Cardiac septum (tissue), 1 donor: ENCODE measurements around the gene LYRM4. TPM values are rescaled to one million over a fixed set of nuclear protein-coding genes. Genes with fewer than 3 reads are reported as not detected.

Source experiments
- DNase-seq: peaks from one replicate; pipeline ENCODE4 v3.0.0-alpha.2; 2020; ENCODE audit warnings: low spot score
- intact Hi-C: fragments of 100-400 bp; cut with DNase I; formaldehyde crosslinking; loops from one replicate; pipeline ENCODE4 v1.14.0; 2022
- total RNA-seq: library from RNA; stranded (reverse); fragmentation: NEBNext Ultra II Directional; extraction: Animal tissue kit (Norgen Biotek cat#: 25700); gene quantifications from one replicate; pipeline ENCODE4 v1.2.1, GENCODE V29; 2021
- donor health status: DM: no; HTN: no; CAD: no.

The LYRM4 gene
- total RNA-seq, 1 donor from 2014 or later = 21.1 TPM

GRCh38 chr6:5190507-5190906 lies 70.2 kb downstream of the LYRM4 start:
- no peak for DNase-seq
- intact Hi-C loops = no loop called here

- DNase-seq = no peak
- intact Hi-C loops = no loop called here
Measured at GRCh38 chr6:5188646-5189045, 72.1 kb downstream of the LYRM4 start.

DNA sequence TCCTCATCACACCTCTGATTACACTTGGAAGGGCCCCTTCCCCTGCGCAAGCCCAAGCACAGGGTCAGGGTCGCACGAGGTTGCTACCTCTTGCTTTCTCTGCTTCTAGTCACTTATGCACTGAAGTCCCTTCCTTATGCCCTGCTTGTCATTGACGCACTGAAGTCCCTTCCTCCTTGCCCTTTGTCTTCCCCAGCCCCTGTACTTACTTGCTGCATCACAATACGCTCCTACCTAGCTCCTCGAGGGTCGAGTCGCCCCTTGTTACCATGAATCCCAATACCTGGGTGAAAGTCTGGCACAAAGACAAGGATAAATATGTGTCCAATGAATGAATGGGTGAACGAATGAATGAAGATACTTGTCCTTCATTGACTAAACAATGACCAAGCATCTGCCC lies 75.9 kb downstream of the LYRM4 start:
- intact Hi-C loops = no loop called here
- DNase-seq = no peak

DNA sequence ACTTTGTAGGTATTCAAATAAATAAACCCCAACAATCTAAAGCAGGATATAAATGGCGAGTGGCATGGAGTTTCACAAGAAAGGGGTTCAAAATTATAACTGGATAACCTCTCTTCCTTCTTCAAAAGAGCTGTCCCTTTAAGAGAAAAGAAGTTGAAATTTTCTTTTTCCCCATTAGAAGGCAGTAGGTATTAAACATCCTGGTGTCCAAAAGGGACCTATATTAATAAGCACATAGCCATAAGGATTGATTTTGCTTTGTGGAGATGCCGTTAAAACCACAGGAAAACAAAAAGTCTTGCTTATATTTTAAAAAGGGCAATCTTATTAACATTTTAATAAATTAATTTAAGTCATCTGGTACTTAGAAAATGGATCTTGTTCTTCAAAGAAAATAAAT lies 76.5 kb downstream of the LYRM4 start:
- intact Hi-C loops = no loop called here
- DNase-seq = no peak

DNA sequence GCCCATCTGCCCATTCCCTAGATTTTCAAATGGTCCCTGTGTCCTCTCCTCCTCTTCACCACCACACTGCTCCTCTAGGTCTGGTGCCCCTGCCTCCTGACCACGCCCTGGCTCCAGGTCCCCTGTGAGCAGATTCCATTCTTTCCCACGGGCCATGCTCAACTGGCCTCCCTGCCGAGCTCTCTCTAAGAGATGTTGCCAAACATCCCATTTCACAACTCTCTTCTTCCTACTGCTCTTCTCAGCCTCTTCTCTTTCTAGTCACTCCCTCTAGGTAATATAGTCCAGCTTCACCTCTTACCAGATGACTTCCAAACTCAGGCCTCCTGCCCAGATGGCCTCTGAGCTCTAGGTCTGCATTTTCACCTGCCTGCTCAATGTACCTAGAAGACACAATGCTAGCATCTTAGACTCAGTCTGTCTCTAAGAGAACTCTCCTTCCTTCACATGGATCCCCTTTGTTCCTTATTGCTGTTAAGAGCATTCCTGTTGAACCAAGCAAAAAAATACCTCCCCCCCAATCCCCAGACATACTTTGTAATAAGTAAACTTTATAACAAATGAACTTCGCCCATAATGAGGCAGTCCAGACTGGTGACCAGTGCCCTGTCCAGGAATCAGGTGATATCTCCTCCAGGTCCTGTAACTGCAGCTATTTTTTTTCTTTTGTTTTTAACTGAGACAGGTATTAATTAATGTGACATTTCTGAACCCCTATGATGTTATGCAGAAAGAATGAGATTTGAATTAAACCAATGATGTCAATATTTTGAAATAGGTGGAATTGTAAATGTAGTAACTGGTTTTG lies 79.0 kb downstream of the LYRM4 start:
- intact Hi-C loops = no loop called here
- no peak for DNase-seq

DNA sequence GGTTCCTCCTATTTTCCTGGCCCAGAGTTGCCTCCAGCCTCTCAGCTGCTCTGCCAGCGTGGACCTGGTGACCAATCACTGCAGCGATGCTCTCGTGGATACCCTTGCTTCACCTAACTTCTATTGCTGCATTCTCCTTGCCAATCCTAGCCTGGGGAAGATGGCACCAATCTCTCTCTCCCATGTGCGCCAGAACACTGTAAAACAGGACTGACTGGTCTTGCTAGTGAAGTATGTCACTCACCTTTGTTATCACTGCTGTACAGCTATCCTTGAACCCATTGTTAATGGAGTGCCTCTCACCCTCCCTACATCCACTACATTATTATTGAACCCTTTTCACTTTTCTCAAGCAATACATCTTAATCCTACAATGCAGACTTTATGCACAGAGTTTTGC lies 80.1 kb downstream of the LYRM4 start:
- no peak for DNase-seq
- intact Hi-C loops = no loop called here

DNA sequence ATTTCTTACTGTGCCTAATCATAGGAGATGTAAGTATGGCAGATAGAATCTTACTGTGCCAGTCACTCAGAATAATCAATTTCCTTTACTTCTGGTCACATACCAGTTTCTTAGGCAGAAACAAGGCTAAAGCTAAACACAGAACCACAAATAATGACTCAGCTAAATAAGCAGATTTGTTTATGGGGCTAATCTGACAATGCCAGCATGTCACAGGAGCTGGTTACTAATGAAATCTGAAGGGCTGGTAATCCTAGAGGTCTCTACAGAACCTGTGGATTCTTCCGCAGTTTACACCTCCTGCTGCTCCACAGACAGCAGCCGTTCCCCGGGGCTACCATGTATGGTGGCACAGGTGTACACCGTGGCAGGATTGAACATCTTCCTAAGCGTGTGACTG lies 80.8 kb downstream of the LYRM4 start:
- DNase-seq = no peak

GRCh38 chr6:5178806-5179205 lies 81.9 kb downstream of the LYRM4 start:
- intact Hi-C loops = no loop called here
- DNase-seq = no peak

More for the DNA sequence above, 80.8 kb downstream of the LYRM4 start:
- intact Hi-C loops = no loop called here

DNA sequence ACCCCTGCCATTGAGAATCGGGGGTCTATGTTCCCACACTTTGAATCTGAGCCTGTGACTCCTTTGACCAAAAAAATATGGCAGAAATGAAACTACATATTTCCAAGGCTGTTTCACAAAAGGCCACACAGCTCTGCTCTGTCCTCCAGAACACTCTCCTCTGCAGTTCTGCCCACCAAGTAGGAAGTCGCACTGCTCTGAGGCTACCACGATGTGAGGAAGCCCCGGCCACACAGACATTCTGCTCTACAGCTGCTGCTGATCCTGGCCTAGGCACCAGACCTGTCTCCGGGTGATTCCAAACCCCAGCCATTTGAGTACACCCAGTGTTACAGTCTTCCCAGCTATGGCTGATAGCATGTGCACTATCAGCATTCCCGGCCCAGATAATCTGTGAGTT lies 85.1 kb downstream of the LYRM4 start:
- DNase-seq = no peak
- intact Hi-C loops = no loop called here

DNA sequence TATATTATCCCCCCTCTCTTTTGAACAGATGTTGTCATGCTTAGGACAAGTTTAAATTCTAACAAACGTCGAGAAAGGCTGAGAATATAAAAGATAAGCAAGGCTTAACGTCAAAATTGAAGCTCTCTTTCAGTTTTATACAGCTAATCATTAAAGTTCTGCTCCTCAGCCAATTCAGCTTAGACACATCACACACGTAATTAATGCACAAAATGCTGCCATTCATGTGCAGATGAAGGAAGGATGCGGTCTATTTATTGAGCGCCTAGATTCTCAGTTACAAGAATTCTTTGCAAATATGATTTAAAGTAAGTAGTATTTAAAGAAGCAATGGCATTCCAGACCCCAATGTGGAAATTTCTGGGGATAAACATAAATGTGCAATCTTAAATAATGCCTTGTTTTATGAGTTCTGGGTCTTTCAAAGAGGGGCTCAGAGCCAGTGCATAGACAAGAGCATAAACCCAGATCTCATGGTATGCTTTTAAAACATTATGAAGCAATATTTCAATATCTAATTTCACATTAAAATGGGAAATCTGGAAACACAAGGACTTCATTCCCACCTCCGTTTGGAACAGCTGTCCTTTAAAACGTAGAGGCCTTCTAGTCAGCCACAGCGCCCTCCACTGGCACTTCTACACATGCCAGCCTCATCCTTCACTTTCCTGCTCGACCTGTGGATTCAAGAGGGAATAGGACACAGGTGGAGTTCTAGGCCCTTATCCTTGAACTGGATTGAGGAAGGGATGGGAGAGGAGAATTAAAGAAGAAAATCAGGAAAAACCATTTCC lies 85.8 kb downstream of the LYRM4 start:
- intact Hi-C loops = no loop called here
- DNase-seq = no peak

GRCh38 chr6:5174244-5174643 lies 86.5 kb downstream of the LYRM4 start:
- intact Hi-C loops = no loop called here

GRCh38 chr6:5173810-5174209 lies 86.9 kb downstream of the LYRM4 start:
- intact Hi-C loops = no loop called here
- DNase-seq = no peak

More at GRCh38 chr6:5174244-5174643, 86.5 kb downstream of the LYRM4 start:
- no peak for DNase-seq

- DNase-seq = no peak
- intact Hi-C loops = no loop called here
Measured at GRCh38 chr6:5172897-5173474, 87.8 kb downstream of the LYRM4 start.

- intact Hi-C loops = no loop called here
- DNase-seq = no peak
Measured at GRCh38 chr6:5172041-5172653, 88.6 kb downstream of the LYRM4 start.

- intact Hi-C loops = no loop called here
- no peak for DNase-seq
Measured at GRCh38 chr6:5167501-5167900, 93.2 kb downstream of the LYRM4 start.

- DNase-seq = no peak
- intact Hi-C loops = no loop called here
Measured at GRCh38 chr6:5164092-5164491, 96.7 kb downstream of the LYRM4 start.

DNA sequence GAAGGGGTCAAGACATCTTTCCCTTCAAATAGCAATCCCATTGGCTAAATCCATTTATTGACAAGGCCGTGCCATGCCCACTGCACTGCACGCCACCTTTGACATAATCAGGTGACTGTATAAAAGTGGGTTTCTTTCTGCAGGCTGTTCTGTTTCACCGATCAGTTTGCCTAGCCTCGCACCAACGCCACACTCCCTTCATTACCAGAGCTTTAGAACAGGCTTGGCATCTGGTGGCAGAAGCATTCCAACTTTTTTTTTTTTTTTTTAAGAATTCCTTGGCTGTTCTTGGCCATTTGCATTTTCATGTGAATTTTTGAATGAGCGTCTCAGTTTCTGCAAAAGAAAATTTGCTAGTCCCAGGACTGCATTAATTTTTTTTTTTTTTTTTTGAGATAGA lies 97.5 kb downstream of the LYRM4 start:
- DNase-seq = no peak
- intact Hi-C loops = no loop called here

- intact Hi-C loops = no loop called here
- no peak for DNase-seq
Measured at GRCh38 chr6:5162355-5162754, 98.4 kb downstream of the LYRM4 start.

GRCh38 chr6:5160206-5160605 lies 100.5 kb downstream of the LYRM4 start:
- intact Hi-C loops = no loop called here
- DNase-seq = no peak

DNA sequence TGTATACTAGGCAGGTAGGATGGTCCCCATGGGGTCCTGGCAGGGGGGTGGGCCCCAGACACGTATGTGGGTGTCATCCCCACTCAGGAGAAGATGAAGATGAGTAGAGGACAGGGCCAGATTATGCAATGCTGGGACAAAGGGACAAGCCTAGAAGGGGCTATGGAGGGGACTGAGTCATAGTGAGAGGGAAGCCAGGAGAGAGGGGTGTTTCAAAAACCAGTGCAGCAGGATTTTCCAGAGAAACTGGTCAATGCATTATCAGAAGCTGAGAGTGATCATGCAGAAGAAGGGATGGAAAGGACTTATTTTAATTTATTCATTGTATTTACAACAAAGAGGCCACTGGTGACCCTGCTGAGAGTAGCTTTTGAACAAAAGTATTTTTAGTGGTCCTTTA lies 101.6 kb downstream of the LYRM4 start:
- no peak for DNase-seq
- intact Hi-C loops = no loop called here
